Measurements from ENCODE around the gene HSD17B11.
"Not testable (repeated sequence)": the region's sequence is repeated elsewhere in the genome, so short reads cannot be mapped to it uniquely, and the experiment has no call there.

DNA sequence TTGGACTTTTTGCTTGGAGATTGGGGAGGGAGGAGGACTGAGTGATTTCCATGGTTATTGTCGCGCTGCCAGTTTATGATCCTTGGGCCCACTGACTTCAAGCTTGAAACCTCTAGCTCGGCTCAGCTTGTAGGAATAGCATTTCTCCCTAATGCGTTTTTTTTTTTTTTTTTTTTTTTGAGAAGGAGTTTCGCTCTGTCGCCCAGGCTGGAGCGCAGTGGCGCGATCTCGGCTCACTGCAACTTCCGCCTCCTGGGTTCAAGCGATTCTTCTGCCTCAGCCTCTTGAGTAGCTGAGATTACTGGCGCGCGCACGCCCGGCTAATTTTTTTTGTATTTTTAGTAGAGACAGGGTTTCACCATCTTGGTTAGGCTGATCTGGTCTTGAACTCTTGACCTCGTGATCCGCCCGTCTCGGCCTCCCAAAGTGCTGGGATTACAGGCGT, 33.1 kb upstream of the HSD17B11 start:
- not testable (repeated sequence) for TF ChIP-seq EP300 (IDR thresholded peaks at IDR 0.05); PHF8 (IDR thresholded peaks at IDR 0.05; ENCODE audit: borderline replicate concordance, low read depth); NR3C1 (IDR thresholded peaks at IDR 0.05); RAD21 (conservative IDR thresholded peaks at IDR 0.05 in 1 of 2, IDR thresholded peaks at IDR 0.05 in 1 of 2)
- TF ChIP-seq, protein P1, sequence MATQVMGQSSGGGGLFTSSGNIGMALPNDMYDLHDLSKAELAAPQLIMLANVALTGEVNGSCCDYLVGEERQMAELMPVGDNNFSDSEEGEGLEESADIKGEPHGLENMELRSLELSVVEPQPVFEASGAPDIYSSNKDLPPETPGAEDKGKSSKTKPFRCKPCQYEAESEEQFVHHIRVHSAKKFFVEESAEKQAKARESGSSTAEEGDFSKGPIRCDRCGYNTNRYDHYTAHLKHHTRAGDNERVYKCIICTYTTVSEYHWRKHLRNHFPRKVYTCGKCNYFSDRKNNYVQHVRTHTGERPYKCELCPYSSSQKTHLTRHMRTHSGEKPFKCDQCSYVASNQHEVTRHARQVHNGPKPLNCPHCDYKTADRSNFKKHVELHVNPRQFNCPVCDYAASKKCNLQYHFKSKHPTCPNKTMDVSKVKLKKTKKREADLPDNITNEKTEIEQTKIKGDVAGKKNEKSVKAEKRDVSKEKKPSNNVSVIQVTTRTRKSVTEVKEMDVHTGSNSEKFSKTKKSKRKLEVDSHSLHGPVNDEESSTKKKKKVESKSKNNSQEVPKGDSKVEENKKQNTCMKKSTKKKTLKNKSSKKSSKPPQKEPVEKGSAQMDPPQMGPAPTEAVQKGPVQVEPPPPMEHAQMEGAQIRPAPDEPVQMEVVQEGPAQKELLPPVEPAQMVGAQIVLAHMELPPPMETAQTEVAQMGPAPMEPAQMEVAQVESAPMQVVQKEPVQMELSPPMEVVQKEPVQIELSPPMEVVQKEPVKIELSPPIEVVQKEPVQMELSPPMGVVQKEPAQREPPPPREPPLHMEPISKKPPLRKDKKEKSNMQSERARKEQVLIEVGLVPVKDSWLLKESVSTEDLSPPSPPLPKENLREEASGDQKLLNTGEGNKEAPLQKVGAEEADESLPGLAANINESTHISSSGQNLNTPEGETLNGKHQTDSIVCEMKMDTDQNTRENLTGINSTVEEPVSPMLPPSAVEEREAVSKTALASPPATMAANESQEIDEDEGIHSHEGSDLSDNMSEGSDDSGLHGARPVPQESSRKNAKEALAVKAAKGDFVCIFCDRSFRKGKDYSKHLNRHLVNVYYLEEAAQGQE (IDR thresholded peaks at IDR 0.05) = not testable (repeated sequence)
- TF ChIP-seq, protein P2, sequence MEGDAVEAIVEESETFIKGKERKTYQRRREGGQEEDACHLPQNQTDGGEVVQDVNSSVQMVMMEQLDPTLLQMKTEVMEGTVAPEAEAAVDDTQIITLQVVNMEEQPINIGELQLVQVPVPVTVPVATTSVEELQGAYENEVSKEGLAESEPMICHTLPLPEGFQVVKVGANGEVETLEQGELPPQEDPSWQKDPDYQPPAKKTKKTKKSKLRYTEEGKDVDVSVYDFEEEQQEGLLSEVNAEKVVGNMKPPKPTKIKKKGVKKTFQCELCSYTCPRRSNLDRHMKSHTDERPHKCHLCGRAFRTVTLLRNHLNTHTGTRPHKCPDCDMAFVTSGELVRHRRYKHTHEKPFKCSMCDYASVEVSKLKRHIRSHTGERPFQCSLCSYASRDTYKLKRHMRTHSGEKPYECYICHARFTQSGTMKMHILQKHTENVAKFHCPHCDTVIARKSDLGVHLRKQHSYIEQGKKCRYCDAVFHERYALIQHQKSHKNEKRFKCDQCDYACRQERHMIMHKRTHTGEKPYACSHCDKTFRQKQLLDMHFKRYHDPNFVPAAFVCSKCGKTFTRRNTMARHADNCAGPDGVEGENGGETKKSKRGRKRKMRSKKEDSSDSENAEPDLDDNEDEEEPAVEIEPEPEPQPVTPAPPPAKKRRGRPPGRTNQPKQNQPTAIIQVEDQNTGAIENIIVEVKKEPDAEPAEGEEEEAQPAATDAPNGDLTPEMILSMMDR (IDR thresholded peaks at IDR 0.05) = not testable (repeated sequence)
